GM13976 (cell line): Measurements from ENCODE around the gene ARHGEF4.

Experiments
- DNase-seq: peaks from one replicate; pipeline ENCODE4 v3.0.0; 2012; ENCODE audit warnings: low spot score
- in situ Hi-C: fragments of 300-500 bp; cut with MboI; formaldehyde crosslinking; loops from one replicate; pipeline ENCODE4 v1.12.0; 2022; ENCODE audit warnings: low sequenced_read_pairs, mixed read lengths, inconsistent platforms; ENCODE audit not compliant: unreplicated experiment
- TF ChIP-seq, protein P1 (sequence below): IDR thresholded peaks from 2 replicates; pipeline ENCODE4 v1.5.1; 2012; ENCODE audit warnings: borderline replicate concordance, mild to moderate bottlenecking; ENCODE audit not compliant: insufficient read depth; ENCODE audit errors: extremely low read depth, missing control alignments, control extremely low read depth

The ARHGEF4 gene

DNA sequence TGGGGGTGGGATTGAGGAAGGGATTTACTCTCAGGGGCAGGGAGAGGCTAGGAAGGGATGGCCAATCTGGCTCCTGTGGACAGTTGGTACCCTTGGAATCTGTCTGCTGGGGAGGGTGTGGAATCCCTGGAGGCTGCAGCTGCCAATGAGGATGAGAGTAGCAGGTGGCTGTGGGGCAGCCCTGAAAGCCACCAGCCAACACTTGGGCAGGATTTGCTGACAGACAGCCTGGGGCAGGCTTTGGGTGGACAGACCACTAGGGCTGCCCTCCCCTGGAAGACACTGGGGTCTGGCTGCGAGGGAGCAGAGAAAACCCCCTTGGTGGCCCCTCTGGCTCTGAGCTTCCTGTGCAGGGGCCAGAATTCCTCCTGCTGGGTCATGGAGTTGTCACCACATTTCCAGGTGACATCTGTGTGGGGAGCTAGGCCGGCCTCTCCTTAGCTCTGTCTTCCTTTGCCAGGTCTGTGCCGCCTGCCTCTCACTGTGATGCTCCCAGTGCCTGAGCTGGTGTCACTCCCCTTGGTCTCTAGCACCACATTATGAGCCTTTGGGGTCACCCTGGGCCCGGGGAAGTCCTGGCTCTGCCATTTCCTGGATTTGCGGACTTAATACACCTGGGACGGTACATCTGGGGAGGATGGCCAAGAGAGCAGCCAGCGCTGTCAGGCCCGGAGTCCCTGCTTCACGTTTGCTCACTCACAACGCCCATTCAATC is 13.4 kb upstream of the ARHGEF4 start:
- TF ChIP-seq, protein P1, sequence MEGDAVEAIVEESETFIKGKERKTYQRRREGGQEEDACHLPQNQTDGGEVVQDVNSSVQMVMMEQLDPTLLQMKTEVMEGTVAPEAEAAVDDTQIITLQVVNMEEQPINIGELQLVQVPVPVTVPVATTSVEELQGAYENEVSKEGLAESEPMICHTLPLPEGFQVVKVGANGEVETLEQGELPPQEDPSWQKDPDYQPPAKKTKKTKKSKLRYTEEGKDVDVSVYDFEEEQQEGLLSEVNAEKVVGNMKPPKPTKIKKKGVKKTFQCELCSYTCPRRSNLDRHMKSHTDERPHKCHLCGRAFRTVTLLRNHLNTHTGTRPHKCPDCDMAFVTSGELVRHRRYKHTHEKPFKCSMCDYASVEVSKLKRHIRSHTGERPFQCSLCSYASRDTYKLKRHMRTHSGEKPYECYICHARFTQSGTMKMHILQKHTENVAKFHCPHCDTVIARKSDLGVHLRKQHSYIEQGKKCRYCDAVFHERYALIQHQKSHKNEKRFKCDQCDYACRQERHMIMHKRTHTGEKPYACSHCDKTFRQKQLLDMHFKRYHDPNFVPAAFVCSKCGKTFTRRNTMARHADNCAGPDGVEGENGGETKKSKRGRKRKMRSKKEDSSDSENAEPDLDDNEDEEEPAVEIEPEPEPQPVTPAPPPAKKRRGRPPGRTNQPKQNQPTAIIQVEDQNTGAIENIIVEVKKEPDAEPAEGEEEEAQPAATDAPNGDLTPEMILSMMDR: no peak
- in situ Hi-C loops: no loop called here
- no peak for DNase-seq

DNA sequence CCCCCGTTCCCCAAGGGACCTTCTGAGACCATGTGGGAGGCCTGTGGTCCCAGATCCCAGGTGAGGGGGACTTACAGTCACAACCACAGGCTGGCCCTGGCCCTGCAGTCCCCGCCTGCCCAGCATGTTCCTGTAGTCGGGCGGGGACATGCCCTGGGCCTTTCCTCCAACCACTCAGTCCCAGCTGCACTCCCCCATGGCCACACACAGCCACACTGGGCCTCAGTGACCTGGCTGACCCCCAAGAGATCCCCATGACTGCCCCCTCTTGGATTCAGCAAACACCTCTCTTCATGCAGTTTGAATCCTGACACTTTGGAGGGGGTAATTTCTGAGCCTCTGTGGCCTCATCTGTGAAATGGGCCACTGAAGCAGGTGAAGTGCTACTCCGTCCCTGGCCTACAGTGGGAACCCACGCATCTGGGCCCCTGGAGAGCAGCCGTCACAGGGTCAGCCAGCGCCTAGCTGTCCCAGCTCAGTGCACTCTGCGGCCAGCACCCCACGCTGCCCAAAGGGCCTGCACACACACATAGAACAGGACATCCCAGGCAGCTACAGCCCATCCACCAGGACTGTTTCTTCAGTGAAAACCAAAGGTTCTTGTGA is 12.7 kb upstream of the ARHGEF4 start:
- peak; percentile 75 for DNase-seq
- in situ Hi-C loops: no loop called here
- TF ChIP-seq, protein P1: no peak

DNA sequence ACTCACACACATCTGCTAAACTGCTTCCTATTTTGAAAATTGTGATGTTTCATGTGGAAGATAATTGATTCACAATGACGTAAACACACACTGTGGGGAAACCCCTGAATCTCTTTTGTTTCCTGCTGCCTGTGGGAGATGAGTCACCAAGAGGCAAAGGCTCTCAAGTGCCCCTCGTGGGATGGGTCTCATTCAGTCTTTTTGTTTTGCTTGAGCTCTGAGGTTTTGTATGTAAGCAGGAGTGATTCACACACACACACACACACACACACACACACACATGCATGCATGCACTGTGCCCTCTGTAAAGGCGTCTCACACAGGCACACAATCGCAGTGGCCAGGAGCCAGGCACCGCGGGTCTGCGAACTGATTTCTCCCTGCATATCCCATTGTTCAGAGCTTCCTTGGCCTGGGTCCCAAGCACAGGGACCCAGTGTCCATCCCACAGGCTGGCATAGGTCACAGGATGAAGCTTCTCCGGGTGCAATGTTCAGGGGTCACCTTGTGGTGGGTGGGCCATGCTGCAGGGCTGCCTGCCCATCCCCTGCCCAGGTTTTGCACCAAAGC is 12.1 kb upstream of the ARHGEF4 start:
- in situ Hi-C loops: no loop called here
- TF ChIP-seq, protein P1: no peak
- DNase-seq: peak; percentile 90

DNA sequence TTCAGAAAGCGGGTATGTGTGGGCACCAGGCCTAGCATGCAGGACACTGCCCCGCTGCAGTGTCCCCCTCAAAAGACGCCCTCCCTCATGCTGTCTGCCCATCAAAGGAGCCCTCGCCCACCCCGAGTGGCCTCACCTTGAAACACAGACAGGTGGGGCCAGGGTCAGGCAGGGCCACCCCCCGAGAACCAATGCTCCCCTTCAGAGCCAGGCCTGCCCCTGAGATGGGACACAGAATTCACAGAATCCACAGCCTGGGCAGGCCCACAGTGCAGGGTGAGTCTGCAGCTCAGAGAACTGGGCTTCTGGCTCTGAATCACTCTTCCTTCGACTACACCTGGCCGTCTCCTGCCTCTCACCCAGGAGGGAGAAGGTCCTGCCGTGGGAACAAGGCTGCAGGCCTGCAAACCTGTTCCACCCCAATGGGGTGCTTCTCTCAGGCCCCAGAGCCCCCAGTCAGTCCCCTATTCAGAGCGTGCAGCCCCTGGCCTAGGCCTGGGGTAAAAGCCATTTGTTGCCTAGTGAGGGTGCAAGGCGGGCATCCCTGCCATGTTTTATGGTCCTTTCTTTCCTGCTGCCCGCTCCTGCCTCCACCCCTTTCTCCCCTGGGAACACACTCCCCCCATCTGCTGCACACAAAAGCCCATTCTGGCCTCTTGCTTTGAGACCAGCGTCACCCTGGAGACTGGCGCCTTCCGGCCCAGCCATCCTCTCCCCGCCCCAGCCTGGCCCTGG is 11.3 kb upstream of the ARHGEF4 start:
- DNase-seq: no peak
- TF ChIP-seq, protein P1: no peak
- in situ Hi-C loops: no loop called here

DNA sequence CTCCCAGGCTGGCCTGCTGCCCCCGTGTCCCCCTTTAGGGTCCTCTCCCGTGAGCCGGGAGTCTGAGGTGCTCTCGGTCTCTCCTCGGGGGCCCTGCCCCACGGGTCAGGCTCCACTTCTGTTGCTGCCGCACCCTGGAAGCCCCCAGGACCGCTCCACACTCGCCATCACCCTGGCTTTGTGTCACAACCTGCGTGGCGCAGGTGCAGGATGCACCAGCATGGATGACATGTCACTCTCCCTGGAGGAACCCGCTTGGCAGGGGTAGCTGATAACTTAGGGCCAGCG is 10.8 kb upstream of the ARHGEF4 start:
- TF ChIP-seq, protein P1: no peak
- in situ Hi-C loops: no loop called here
- no peak for DNase-seq

DNA sequence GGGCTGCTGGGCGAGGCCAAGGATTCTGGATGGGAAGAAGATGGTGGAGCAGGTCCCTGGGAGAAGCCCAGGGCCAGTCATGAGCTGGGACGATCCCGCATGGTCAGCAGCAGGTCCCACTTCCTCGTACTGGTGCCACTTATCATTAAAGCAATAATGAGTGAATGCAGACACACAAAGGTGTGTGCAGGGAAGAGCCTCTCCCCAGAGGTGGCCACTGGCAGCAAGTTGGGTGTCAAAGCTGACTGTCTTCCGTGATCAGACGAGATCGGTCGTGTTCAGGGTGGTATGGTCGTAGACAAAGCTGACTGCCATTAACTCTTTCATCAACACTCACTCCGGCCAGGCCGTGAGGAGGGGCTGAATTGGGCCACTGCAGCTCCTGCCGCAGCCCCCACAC is 10.3 kb upstream of the ARHGEF4 start:
- in situ Hi-C loops: no loop called here
- no peak for DNase-seq
- TF ChIP-seq, protein P1: no peak
